Heart left ventricle (tissue), 13 donors: Measurements from ENCODE around the gene RPS6KA2.

Experiments
- POLR2A ChIP-seq, 2 donors: fragments of 450-650 bp; IDR thresholded peaks; one replicate each; pipeline ENCODE4 v1.6.1; 2017; ENCODE audit warnings: antibody characterized with exemption in 2 of 2, mild to moderate bottlenecking in 2 of 2, moderate library complexity in 2 of 2
- TF ChIP-seq, protein P1 (sequence below), 12 donors: fragments of 200-600 bp; sonication (generic) in 4 of 12; IDR thresholded peaks; one replicate each; pipeline versions ENCODE4 v1.5.0 to v1.8.0; 2018 to 2022; ENCODE audit warnings: antibody characterized with exemption in 12 of 12, mild to moderate bottlenecking in 5 of 12
- donor health status: ischemic (EF 13 %, LVEDD 7.1; RV severe dilation, severe dysfunction).
- donor health status: DM: no; HTN: yes; CAD: no.
- donor health status: DM: no; HTN: no; CAD: no.
- donor health status: ischemic (EF 25% LVEDD 6.9; RV normal size, moderate dysfunction).
- donor health status: ischemic (EF 25% LVEDD 5.7; RV mildly dilated, moderate dysfunction).
- donor health status: ischemic (EF 35%, LVEDD 5.7; RV mildly dilated, moderate dysfunction).
- donor health status: nonischemic (EF 11% LVEDD 7.7; RV severe dilation, severe dysfunction).
- donor health status: DM: yes; HTN: yes; CAD: no.
- donor health status: PGD.
- donor health status: ischemic (EF 29% LVEDD 5.4; RV normal size, mild dysfunction).
- donor health status: nonischemic (EF 23%, LVEDD 6.1; RV moderate dilation, normal function).

DNA sequence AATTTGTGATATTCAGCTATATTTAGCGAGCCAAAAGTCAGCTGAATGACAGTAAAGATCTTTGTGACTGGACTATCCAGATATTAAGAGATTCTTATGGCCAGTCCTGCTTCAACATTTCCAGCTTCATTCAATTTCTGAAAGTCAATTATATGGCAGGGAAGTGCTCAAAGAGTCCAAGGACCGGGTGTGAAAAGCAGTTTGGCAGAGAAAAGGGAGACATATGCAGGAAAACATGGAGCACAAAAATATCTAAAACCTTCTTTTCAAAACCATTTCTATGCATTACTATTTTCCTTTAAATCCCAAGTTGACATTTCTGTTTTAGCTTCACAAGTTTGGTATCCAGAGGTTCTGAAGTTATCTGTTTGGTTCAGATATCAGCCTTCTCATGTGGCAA is 249.3 kb downstream of the RPS6KA2 start:
- TF ChIP-seq, protein P1, sequence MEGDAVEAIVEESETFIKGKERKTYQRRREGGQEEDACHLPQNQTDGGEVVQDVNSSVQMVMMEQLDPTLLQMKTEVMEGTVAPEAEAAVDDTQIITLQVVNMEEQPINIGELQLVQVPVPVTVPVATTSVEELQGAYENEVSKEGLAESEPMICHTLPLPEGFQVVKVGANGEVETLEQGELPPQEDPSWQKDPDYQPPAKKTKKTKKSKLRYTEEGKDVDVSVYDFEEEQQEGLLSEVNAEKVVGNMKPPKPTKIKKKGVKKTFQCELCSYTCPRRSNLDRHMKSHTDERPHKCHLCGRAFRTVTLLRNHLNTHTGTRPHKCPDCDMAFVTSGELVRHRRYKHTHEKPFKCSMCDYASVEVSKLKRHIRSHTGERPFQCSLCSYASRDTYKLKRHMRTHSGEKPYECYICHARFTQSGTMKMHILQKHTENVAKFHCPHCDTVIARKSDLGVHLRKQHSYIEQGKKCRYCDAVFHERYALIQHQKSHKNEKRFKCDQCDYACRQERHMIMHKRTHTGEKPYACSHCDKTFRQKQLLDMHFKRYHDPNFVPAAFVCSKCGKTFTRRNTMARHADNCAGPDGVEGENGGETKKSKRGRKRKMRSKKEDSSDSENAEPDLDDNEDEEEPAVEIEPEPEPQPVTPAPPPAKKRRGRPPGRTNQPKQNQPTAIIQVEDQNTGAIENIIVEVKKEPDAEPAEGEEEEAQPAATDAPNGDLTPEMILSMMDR (IDR thresholded peaks at IDR 0.05): no peak
- no peak for TF ChIP-seq POLR2A (IDR thresholded peaks at IDR 0.05)
